Right lobe of liver (tissue), 6 donors: ENCODE results near the gene CFAP57. TPM values are rescaled to one million over a fixed set of nuclear protein-coding genes. Genes with fewer than 3 reads are reported as not detected.
A peak's percentile ranks its signal among the peaks of the same experiment; 100 is the strongest.

Experiments
- ATAC-seq, 4 donors: fragments of 200-7000 bp; cut with Tn5 transposase; one replicate each; pipeline ENCODE4 v1.9.1; 2020; ENCODE audit warnings: mild to moderate bottlenecking in 4 of 4, moderate library complexity in 4 of 4
- DNase-seq, 3 donors: peaks; one replicate each; pipeline ENCODE4 v3.0.0-alpha.2; 2020
- H3K27ac ChIP-seq, 3 donors: fragments of 200-600 bp; one replicate each; pipeline ENCODE4 v1.8.0; 2022
- H3K27me3 ChIP-seq, 2 donors: fragments of 200-600 bp; one replicate each; pipeline ENCODE4 v1.8.0; 2022
- H3K36me3 ChIP-seq, 4 donors: fragments of 200-600 bp; sonication (generic) in 1 of 4; one replicate each; pipeline versions ENCODE4 v1.5.1 to v1.8.0; 2017 to 2022; ENCODE audit warnings: control low read depth in 1 of 4
- H3K4me1 ChIP-seq, 4 donors: fragments of 200-600 bp; sonication (generic) in 1 of 4; one replicate each; pipeline versions ENCODE4 v1.5.1 to v1.8.0; 2017 to 2022; ENCODE audit warnings: control low read depth in 1 of 4
- H3K4me3 ChIP-seq, 3 donors: fragments of 200-600 bp; one replicate each; pipeline ENCODE4 v1.8.0; 2022
- H3K9me3 ChIP-seq, 4 donors: fragments of 200-600 bp; sonication (generic) in 1 of 4; one replicate each; pipeline versions ENCODE4 v1.5.1 to v1.8.0; 2017 to 2022; ENCODE audit warnings: control low read depth in 1 of 4
- CTCF ChIP-seq, 4 donors: fragments of 200-600 bp in 3 of 4; fragments of 450-650 bp in 1 of 4; IDR thresholded peaks; one replicate each; pipeline versions ENCODE4 v1.5.1 to v1.8.0; 2016 to 2022; ENCODE audit warnings: antibody characterized with exemption in 4 of 4, mild to moderate bottlenecking in 2 of 4
- POLR2A ChIP-seq: fragments of 450-650 bp; IDR thresholded peaks from one replicate; pipeline ENCODE4 v1.6.1; 2017; ENCODE audit warnings: antibody characterized with exemption, mild to moderate bottlenecking
- WGBS: methylation state at CpG from one replicate; pipeline ENCODE4 v1.1.6; 2018; ENCODE audit warnings: low coverage, low lambda C conversion rate; ENCODE audit not compliant: insufficient coverage; ENCODE audit errors: missing lambda C conversion rate; 5-methylcytosine and 5-hydroxymethylcytosine counted together
- intact Hi-C, 2 donors: fragments of 100-400 bp; cut with DNase I; formaldehyde crosslinking; loops; one replicate each; pipeline versions ENCODE4 v1.11.2 to v1.14.1; 2022
- total RNA-seq, 6 experiments: library from RNA; depleted of rRNA in 2 of 6; stranded (reverse); fragments of >200 nt in 2 of 6; fragmentation: NEBNext Ultra II Directional in 3 of 6; extraction: Animal tissue kit (Norgen Biotek cat#: 25700) in 3 of 6; gene quantifications; one replicate each; pipeline versions ENCODE4 v1.1.0 to v1.2.4, GENCODE V29; 2016 to 2023
- donor health status: DM: no; HTN: yes; CAD: no.
- donor health status: DM: no; HTN: no; CAD: no.
- donor health status: DM: no; HTN: no; CAD: no.
- donor health status: DM: no; HTN: yes; CAD: no.
- donor health status: DM: no; HTN: yes; CAD: no.

CFAP57 gene
- total RNA-seq, 6 experiments from 2014 or later = not detected

- H3K27ac ChIP-seq = peak overlapping the region in 2 of 3 donors; percentile 11 to 44
- no peak overlapping the region for H3K4me3 ChIP-seq
- intact Hi-C loops = no loop called here
- TF ChIP-seq POLR2A (no peak), CTCF (IDR thresholded peaks at IDR 0.05) (no peak)
- 29% methylated on average over 3 of the region's 3 CpGs for WGBS
- DNase-seq = peak in 1 of 3 donors; percentile 13
- no peaks in the 10 kb centered on the region for H3K9me3 ChIP-seq
- no peaks in the 10 kb centered on the region for H3K36me3 ChIP-seq
- H3K27me3 ChIP-seq = no peaks in the 10 kb centered on the region
- ATAC-seq = peak; percentile 38 to 61 (median 50)
- H3K4me1 ChIP-seq = peaks cover 0 to 38% (median 18%) of the 10 kb centered on the region in 4 donors
These were observed 86.2 kb downstream of the CFAP57 start for GRCh38 chr1:43258370-43258769.

GRCh38 chr1:43265431-43265830, 93.3 kb downstream of the CFAP57 start:
- TF ChIP-seq POLR2A = no peak
- no peak for TF ChIP-seq CTCF (IDR thresholded peaks at IDR 0.05)
- ATAC-seq (peak; percentile 81 to 90 (median 84)), DNase-seq (peak in 1 of 3 donors; percentile 66)
- no peaks in the 10 kb centered on the region for H3K9me3 ChIP-seq
- no peaks in the 10 kb centered on the region for H3K27me3 ChIP-seq
- H3K4me3 ChIP-seq = no peak overlapping the region
- peaks cover 0 to 39% (median 8%) of the 10 kb centered on the region in 4 donors for H3K4me1 ChIP-seq
- peak overlapping the region in 2 of 3 donors; percentile 36 to 64 for H3K27ac ChIP-seq
- 19% methylated on average over 4 of the region's 4 CpGs for WGBS
- intact Hi-C loops = no loop called here
- H3K36me3 ChIP-seq = no peaks in the 10 kb centered on the region

- intact Hi-C loops = no loop called here
- Histone ChIP-seq H3K4me1 (peaks cover 0 to 39% (median 6%) of the 10 kb centered on the region in 4 donors), H3K36me3 (no peaks in the 10 kb centered on the region), H3K9me3 (no peaks in the 10 kb centered on the region), H3K27ac (peak overlapping the region in 1 of 3 donors; percentile 45), H3K4me3 (no peak overlapping the region), H3K27me3 (no peaks in the 10 kb centered on the region)
- ATAC-seq (no peak), DNase-seq (no peak)
- WGBS = 87% methylated on average over 1 of the region's 1 CpG
- TF ChIP-seq POLR2A (no peak), CTCF (IDR thresholded peaks at IDR 0.05) (no peak)
These were observed 94.8 kb downstream of the CFAP57 start for GRCh38 chr1:43266881-43267280.

- peak in 1 of 3 donors; percentile 13 for DNase-seq
- 29% methylated on average over 1 of the region's 9 CpGs for WGBS
These were observed 95.2 kb downstream of the CFAP57 start for GRCh38 chr1:43267291-43267805.

More at GRCh38 chr1:43267291-43267805, 95.2 kb downstream of the CFAP57 start:
- Histone ChIP-seq H3K4me1 (peaks cover 0 to 39% (median 4%) of the 10 kb centered on the region in 4 donors), H3K36me3 (no peaks in the 10 kb centered on the region), H3K9me3 (no peaks in the 10 kb centered on the region), H3K27me3 (no peaks in the 10 kb centered on the region), H3K4me3 (no peak overlapping the region), H3K27ac (peak overlapping the region in 1 of 3 donors; percentile 45)
- ATAC-seq = peak; percentile 6 to 52 (median 22)
- intact Hi-C loops = no loop called here
- TF ChIP-seq CTCF (IDR thresholded peaks at IDR 0.05) (no peak), POLR2A (no peak)
